GM12878 (cell line): Measurements from ENCODE around the gene SENP8. TPM values are rescaled to one million over a fixed set of nuclear protein-coding genes. Genes with fewer than 3 reads are reported as not detected.

ENCODE experiments used
- ATAC-seq: fragments of 200-7000 bp; cut with Tn5 transposase; 3 replicates; pipeline ENCODE4 v1.9.1; 2020; ENCODE audit warnings: mild to moderate bottlenecking, moderate library complexity
- BruUV-seq: library from RNA; stranded (reverse); fragments of 400-500 nt; replicated peaks from 2 replicates; lab custom pipeline; 2021; lab: Mats Ljungman, UMichigan
- CTCF ChIA-PET: fragments of 300-600 bp; sonication (Branson Sonifier 250); formaldehyde crosslinking; extraction: SDS; loops from one replicate; lab custom pipeline; 2021; ENCODE audit warnings: inconsistent platforms; lab: Yijun Ruan, JAX
- POLR2A ChIA-PET: fragments of 350-600 bp; formaldehyde crosslinking; extraction: SDS; loops from one replicate; lab custom pipeline; 2021; ENCODE audit warnings: inconsistent platforms; lab: Charles Lee
- RAD21 ChIA-PET: fragments of 300-600 bp; sonication (Branson Sonifier 250); formaldehyde crosslinking; loops from one replicate; lab custom pipeline; 2023; ENCODE audit warnings: antibody characterized with exemption; ENCODE audit not compliant: unreplicated experiment; lab: Charles Lee
- SMC1A ChIA-PET: fragments of 300-600 bp; sonication (Branson Sonifier 250); formaldehyde crosslinking; loops from one replicate; lab custom pipeline; 2023; ENCODE audit not compliant: unreplicated experiment, uncharacterized antibody; lab: Charles Lee
- DNase-seq: peaks from one replicate; pipeline ENCODE4 v3.0.0-alpha.2; 2011; ENCODE audit warnings: low read depth, low spot score
- FAIRE-seq: peaks from 3 replicates; lab custom pipeline; 2011; peaks lifted over from hg19 to GRCh38; lab: Jason Lieb, UNC
- H2AFZ ChIP-seq: 2 replicates; pipeline ENCODE4 v1.6.0; 2011; ENCODE audit warnings: low read depth, low read length, control low read depth; ENCODE audit not compliant: control insufficient read depth
- H3K27ac ChIP-seq: 2 replicates; pipeline ENCODE4 v1.5.1; 2011; ENCODE audit warnings: control low read depth; ENCODE audit not compliant: control insufficient read depth, insufficient read depth
- H3K27me3 ChIP-seq, 2 experiments: replicated peaks in 1 of 2; 2 replicates each; pipeline versions ENCODE4 v1.6.0 to v1.6.1; 2011; ENCODE audit warnings: low read length in 1 of 2; ENCODE audit not compliant: control insufficient read depth in 2 of 2, insufficient read depth in 2 of 2
- H3K36me3 ChIP-seq, 2 experiments: 2 replicates each; pipeline ENCODE4 v1.5.1; 2011; ENCODE audit warnings: low read length in 1 of 2; ENCODE audit not compliant: control insufficient read depth in 2 of 2, insufficient read depth in 2 of 2
- H3K4me1 ChIP-seq: 2 replicates; pipeline ENCODE4 v1.6.1; 2011; ENCODE audit warnings: mild to moderate bottlenecking, low read length, moderate library complexity, mixed read lengths; ENCODE audit not compliant: control insufficient read depth, insufficient read depth
- H3K4me2 ChIP-seq: 2 replicates; pipeline ENCODE4 v1.6.0; 2011; ENCODE audit warnings: control low read depth; ENCODE audit not compliant: control insufficient read depth, insufficient read depth
- H3K4me3 ChIP-seq: fragments of 200-600 bp; sonication (generic); 2 replicates; pipeline ENCODE4 v1.5.1; 2016
- H3K79me2 ChIP-seq: 2 replicates; pipeline ENCODE4 v1.6.0; 2011; ENCODE audit warnings: low read length; ENCODE audit not compliant: control insufficient read depth, insufficient read depth
- H3K9ac ChIP-seq: 2 replicates; pipeline ENCODE4 v1.8.0; 2011; ENCODE audit warnings: low read length, control low read depth, mixed read lengths; ENCODE audit not compliant: control insufficient read depth, insufficient read depth
- H3K9me3 ChIP-seq: replicated peaks from 3 replicates; pipeline ENCODE4 v1.5.1; 2011; ENCODE audit warnings: mild to moderate bottlenecking, low read length; ENCODE audit not compliant: control insufficient read depth, insufficient read depth
- H4K20me1 ChIP-seq: 2 replicates; pipeline ENCODE4 v1.6.0; 2011; ENCODE audit not compliant: control insufficient read depth, insufficient read depth
- BACH1 ChIP-seq: fragments of 450-650 bp; IDR thresholded peaks from 2 replicates; pipeline ENCODE4 v1.6.1; 2017; ENCODE audit warnings: mild to moderate bottlenecking, borderline replicate concordance
- NBN ChIP-seq: fragments of 450-650 bp; IDR thresholded peaks from 2 replicates; pipeline ENCODE4 v1.6.1; 2016
- PAX5 ChIP-seq: IDR thresholded peaks from 2 replicates; pipeline ENCODE4 v1.6.1; 2011; ENCODE audit warnings: low read depth, low read length, borderline replicate concordance
- PAX8 ChIP-seq: fragments of 450-650 bp; IDR thresholded peaks from 2 replicates; pipeline ENCODE4 v1.6.1; 2017; ENCODE audit warnings: mild to moderate bottlenecking, moderate library complexity
- POLR2AphosphoS2 ChIP-seq: IDR thresholded peaks from 2 replicates; pipeline ENCODE4 v1.6.1; 2011; ENCODE audit warnings: low read depth, mild to moderate bottlenecking, low read length, improper control_type of control experiment, moderate library complexity
- SIX5 ChIP-seq: IDR thresholded peaks from 2 replicates; pipeline ENCODE4 v1.6.1; 2011; ENCODE audit warnings: mild to moderate bottlenecking, low read depth, low read length, moderate library complexity; ENCODE audit not compliant: severe bottlenecking
- SUZ12 ChIP-seq: fragments of 200-600 bp; sonication (generic); IDR thresholded peaks from one replicate; pipeline ENCODE4 v1.6.1; 2018; ENCODE audit warnings: antibody characterized with exemption, mild to moderate bottlenecking; ENCODE audit not compliant: unreplicated experiment
- TBL1XR1 ChIP-seq: IDR thresholded peaks from 2 replicates; pipeline ENCODE4 v1.6.1; 2012; ENCODE audit warnings: low read depth, low read length, improper control_type of control experiment
- ZBED1 ChIP-seq: IDR thresholded peaks from 2 replicates; pipeline ENCODE4 v1.6.1; 2016; ENCODE audit warnings: borderline replicate concordance
- ZSCAN29 ChIP-seq: fragments of 450-650 bp; IDR thresholded peaks from 2 replicates; pipeline ENCODE4 v1.6.1; 2017; ENCODE audit warnings: mild to moderate bottlenecking, moderate library complexity
- WGBS: methylation state at CpG from one replicate; pipeline ENCODE4 v1.1.6; 2016; ENCODE audit warnings: low lambda C conversion rate; ENCODE audit not compliant: insufficient replicate concordance, insufficient coverage; ENCODE audit errors: missing lambda C conversion rate; 5-methylcytosine and 5-hydroxymethylcytosine counted together
- in situ Hi-C: fragments of 300-500 bp; cut with MboI; formaldehyde crosslinking; loops from 9 replicates; pipeline ENCODE4 v1.14.3; 2018; ENCODE audit warnings: mixed read lengths
- intact Hi-C: fragments of 100-400 bp; cut with micrococcal nuclease; formaldehyde crosslinking; loops from one replicate; pipeline ENCODE4 v1.14.2; 2022; ENCODE audit not compliant: unreplicated experiment
- polyA plus RNA-seq, 11 experiments: library from polyadenylated mRNA; depleted of rRNA in 4 of 11; unstranded in 6 of 11; stranded (reverse) in 5 of 11; fragments of >200 nt; fragmentation: Nextera tagmentation in 4 of 11; fragmentation: Illumina TruSeq in 1 of 11; extraction: Ambion mirVana in 4 of 11; extraction: Trizol in 1 of 11; gene quantifications; 1 replicate in 1 of 11; 2 replicates in 10 of 11; pipeline versions ENCODE4 v1.2.1 to v1.2.3, GENCODE V29; 2011 to 2016; ENCODE audit warnings: inconsistent platforms in 2 of 11, missing spikeins in 2 of 11, low read depth in 1 of 11
- total RNA-seq, 4 experiments: library from RNA; depleted of rRNA in 3 of 4; stranded (reverse); fragments of >200 nt in 3 of 4; fragmentation: Illumina TruSeq in 1 of 4; extraction: Trizol in 1 of 4; gene quantifications; 2 replicates each; pipeline versions ENCODE4 v1.2.1 to v1.2.3, GENCODE V29; 2013 to 2021
- TF ChIP-seq, protein P1 (sequence below): fragments of 450-650 bp; IDR thresholded peaks from 2 replicates; pipeline ENCODE4 v1.6.1; 2018; ENCODE audit warnings: borderline replicate concordance, mild to moderate bottlenecking; ENCODE audit not compliant: partially characterized antibody
- TF ChIP-seq, protein P2 (sequence below): fragments of 450-650 bp; IDR thresholded peaks from 2 replicates; pipeline ENCODE4 v1.6.1; 2017; ENCODE audit warnings: mild to moderate bottlenecking, moderate library complexity
- TF ChIP-seq, protein P3 (sequence below): IDR thresholded peaks from 2 replicates; pipeline ENCODE4 v1.6.1; 2012; ENCODE audit warnings: low read length, inconsistent platforms

Gene SENP8
- total and polyA plus RNA-seq, 10 of the 15 experiments (the other 5 are each of a cell fraction or from before 2014, with no cell fraction given), result 0.87 to 5.6 (median 2.2) TPM

DNA sequence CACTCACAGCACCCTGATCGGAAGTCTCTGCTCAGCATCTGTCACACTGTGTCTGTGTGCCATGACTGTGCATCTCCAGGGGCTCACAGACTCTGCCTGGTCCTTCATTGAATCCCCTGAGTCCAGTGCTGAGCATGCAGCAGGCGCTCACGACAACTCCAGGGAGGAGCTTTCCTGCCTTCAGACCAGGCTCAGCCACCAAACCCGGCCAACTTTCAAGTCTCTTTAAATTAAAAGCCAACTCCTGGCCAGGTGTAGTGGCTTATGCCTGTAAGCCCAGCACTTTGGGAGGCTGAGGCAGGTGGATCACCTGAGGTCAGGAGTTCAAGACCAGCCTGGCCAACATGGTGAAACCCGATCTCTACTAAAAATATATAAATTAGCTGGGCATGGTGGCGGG lies 55.2 kb downstream of the SENP8 start (continued):
- TF ChIP-seq, protein P1, sequence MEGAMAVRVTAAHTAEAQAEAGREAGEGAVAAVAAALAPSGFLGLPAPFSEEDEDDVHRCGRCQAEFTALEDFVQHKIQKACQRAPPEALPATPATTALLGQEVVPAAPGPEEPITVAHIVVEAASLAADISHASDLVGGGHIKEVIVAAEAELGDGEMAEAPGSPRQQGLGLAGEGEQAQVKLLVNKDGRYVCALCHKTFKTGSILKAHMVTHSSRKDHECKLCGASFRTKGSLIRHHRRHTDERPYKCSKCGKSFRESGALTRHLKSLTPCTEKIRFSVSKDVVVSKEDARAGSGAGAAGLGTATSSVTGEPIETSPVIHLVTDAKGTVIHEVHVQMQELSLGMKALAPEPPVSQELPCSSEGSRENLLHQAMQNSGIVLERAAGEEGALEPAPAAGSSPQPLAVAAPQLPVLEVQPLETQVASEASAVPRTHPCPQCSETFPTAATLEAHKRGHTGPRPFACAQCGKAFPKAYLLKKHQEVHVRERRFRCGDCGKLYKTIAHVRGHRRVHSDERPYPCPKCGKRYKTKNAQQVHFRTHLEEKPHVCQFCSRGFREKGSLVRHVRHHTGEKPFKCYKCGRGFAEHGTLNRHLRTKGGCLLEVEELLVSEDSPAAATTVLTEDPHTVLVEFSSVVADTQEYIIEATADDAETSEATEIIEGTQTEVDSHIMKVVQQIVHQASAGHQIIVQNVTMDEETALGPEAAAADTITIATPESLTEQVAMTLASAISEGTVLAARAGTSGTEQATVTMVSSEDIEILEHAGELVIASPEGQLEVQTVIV, result no peak

DNA sequence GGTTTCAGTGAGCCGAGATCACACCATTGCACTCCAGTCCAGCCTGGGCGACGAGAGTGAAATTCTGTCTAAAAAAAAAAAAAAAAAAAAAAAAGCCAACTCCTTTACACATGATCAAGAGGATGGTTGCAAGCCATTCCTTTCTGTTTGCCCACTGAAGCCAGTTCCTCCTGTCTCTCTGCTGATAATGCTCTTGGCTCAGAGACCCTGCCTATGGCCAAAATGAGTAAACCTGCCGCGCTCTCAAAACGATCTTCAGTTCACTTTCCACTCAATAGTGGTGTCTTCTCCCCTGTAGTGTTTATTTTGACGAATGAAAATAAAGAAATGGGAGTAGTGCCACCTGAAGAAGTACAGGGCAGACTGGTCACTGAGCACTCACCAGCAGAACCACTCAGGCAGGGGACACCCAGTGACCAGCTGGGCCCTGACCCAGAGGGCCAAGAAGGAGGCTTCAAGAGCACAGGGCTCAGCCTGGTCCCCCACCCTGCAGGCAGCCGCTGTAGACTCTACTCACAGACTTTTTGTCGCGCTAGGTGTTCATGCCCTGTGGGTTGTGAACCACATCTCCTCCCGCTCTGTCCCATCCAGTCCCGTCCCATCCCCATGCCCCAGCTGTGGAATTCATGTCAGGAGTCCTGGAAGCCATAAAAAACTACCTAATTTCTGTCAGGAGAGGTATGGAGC lies 55.8 kb downstream of the SENP8 start:
- intact Hi-C loops, result no loop called here
- POLR2A ChIA-PET, result no interaction called here
- H3K9me3 ChIP-seq, result no peaks in the 10 kb centered on the region
- H3K36me3 ChIP-seq, result no peaks in the 10 kb centered on the region
- TF ChIP-seq SIX5, result no peak
- TF ChIP-seq, protein P2, sequence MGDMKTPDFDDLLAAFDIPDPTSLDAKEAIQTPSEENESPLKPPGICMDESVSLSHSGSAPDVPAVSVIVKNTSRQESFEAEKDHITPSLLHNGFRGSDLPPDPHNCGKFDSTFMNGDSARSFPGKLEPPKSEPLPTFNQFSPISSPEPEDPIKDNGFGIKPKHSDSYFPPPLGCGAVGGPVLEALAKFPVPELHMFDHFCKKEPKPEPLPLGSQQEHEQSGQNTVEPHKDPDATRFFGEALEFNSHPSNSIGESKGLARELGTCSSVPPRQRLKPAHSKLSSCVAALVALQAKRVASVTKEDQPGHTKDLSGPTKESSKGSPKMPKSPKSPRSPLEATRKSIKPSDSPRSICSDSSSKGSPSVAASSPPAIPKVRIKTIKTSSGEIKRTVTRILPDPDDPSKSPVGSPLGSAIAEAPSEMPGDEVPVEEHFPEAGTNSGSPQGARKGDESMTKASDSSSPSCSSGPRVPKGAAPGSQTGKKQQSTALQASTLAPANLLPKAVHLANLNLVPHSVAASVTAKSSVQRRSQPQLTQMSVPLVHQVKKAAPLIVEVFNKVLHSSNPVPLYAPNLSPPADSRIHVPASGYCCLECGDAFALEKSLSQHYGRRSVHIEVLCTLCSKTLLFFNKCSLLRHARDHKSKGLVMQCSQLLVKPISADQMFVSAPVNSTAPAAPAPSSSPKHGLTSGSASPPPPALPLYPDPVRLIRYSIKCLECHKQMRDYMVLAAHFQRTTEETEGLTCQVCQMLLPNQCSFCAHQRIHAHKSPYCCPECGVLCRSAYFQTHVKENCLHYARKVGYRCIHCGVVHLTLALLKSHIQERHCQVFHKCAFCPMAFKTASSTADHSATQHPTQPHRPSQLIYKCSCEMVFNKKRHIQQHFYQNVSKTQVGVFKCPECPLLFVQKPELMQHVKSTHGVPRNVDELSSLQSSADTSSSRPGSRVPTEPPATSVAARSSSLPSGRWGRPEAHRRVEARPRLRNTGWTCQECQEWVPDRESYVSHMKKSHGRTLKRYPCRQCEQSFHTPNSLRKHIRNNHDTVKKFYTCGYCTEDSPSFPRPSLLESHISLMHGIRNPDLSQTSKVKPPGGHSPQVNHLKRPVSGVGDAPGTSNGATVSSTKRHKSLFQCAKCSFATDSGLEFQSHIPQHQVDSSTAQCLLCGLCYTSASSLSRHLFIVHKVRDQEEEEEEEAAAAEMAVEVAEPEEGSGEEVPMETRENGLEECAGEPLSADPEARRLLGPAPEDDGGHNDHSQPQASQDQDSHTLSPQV, result no peak
- TF ChIP-seq TBL1XR1, result no peak
- TF ChIP-seq PAX8, result no peak
- TF ChIP-seq NBN, result no peak
- no peak for TF ChIP-seq SUZ12
- TF ChIP-seq POLR2AphosphoS2, result no peak
- no peak for TF ChIP-seq PAX5
- no peak for TF ChIP-seq ZSCAN29
- no peak for TF ChIP-seq ZBED1
- TF ChIP-seq, protein P3, sequence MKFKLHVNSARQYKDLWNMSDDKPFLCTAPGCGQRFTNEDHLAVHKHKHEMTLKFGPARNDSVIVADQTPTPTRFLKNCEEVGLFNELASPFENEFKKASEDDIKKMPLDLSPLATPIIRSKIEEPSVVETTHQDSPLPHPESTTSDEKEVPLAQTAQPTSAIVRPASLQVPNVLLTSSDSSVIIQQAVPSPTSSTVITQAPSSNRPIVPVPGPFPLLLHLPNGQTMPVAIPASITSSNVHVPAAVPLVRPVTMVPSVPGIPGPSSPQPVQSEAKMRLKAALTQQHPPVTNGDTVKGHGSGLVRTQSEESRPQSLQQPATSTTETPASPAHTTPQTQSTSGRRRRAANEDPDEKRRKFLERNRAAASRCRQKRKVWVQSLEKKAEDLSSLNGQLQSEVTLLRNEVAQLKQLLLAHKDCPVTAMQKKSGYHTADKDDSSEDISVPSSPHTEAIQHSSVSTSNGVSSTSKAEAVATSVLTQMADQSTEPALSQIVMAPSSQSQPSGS, result no peak
- TF ChIP-seq BACH1, result no peak
- in situ Hi-C loops, result no loop called here
- no peaks in the 10 kb centered on the region; the same call in 1 of the 2 replicates for H3K4me1 ChIP-seq
- no TSS peak for BruUV-seq
- RAD21 ChIA-PET, result no interaction called here
- SMC1A ChIA-PET, result no interaction called here
- H3K27ac ChIP-seq, result no peak overlapping the region
- H3K79me2 ChIP-seq, result no peaks in the 10 kb centered on the region
- CTCF ChIA-PET, result interaction anchor here (0.6 to 1.0 kb wide), 2 partner anchors 372 to 675 kb away, joined by 3 read pairs; no protein-coding TSS in a partner anchor
- H3K27me3 ChIP-seq, result no peaks in the 10 kb centered on the region; a peak in 2 of 4 replicates
- 62% methylated on average over 9 of the region's 12 CpGs for WGBS
- no peak overlapping the region for H3K4me3 ChIP-seq
- FAIRE-seq, result no peak
- H4K20me1 ChIP-seq, result no peaks in the 10 kb centered on the region
- ATAC-seq, result no peak
- no peak overlapping the region for H3K4me2 ChIP-seq
- H2AFZ ChIP-seq, result no peak overlapping the region
- no peak overlapping the region for H3K9ac ChIP-seq
- DNase-seq, result no peak
